Measurements from ENCODE around the gene SEC23A. TPM values are rescaled to one million over a fixed set of nuclear protein-coding genes. Genes with fewer than 3 reads are reported as not detected.

SEC23A gene
- total RNA-seq, 3 donors from 2014 or later (not counting 1 experiment from before 2014, with no cell fraction given) = 61.3 to 75.5 (median 67.8) TPM

- peaks cover 27 to 30% of the 10 kb centered on the region in 2 donors for H3K4me1 Mint-ChIP-seq
- H3K27ac Mint-ChIP-seq = peak overlapping the region in 1 of 2 donors; percentile 7
- no peaks in the 10 kb centered on the region for H3K9me3 Mint-ChIP-seq
- TF ChIP-seq, protein P1, sequence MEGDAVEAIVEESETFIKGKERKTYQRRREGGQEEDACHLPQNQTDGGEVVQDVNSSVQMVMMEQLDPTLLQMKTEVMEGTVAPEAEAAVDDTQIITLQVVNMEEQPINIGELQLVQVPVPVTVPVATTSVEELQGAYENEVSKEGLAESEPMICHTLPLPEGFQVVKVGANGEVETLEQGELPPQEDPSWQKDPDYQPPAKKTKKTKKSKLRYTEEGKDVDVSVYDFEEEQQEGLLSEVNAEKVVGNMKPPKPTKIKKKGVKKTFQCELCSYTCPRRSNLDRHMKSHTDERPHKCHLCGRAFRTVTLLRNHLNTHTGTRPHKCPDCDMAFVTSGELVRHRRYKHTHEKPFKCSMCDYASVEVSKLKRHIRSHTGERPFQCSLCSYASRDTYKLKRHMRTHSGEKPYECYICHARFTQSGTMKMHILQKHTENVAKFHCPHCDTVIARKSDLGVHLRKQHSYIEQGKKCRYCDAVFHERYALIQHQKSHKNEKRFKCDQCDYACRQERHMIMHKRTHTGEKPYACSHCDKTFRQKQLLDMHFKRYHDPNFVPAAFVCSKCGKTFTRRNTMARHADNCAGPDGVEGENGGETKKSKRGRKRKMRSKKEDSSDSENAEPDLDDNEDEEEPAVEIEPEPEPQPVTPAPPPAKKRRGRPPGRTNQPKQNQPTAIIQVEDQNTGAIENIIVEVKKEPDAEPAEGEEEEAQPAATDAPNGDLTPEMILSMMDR (IDR thresholded peaks at IDR 0.05) = no peak
- H3K27me3 ChIP-seq (ENCODE audit: control insufficient read depth, insufficient read depth, low read length) = no peaks in the 10 kb centered on the region
- peaks cover 3% of the 10 kb centered on the region for H3K4me1 ChIP-seq (ENCODE audit: control insufficient read depth, insufficient read depth, low read length)
- no peak overlapping the region for H3K27ac ChIP-seq (ENCODE audit: low read length)
- H3K27me3 Mint-ChIP-seq (ENCODE audit: low read depth in 2 of 2) = no peaks in the 10 kb centered on the region
- no peaks in the 10 kb centered on the region for H3K36me3 ChIP-seq (ENCODE audit: control insufficient read depth, insufficient read depth, low read length)
- intact Hi-C loops (cut with micrococcal nuclease) = no loop called here
- H3K36me3 Mint-ChIP-seq = no peaks in the 10 kb centered on the region
- no peak for DNase-seq
- no peaks in the 10 kb centered on the region for H3K9me3 ChIP-seq (ENCODE audit: control insufficient read depth, insufficient read depth, low read length)
- no peak for ATAC-seq
- H3K4me3 Mint-ChIP-seq = no peak overlapping the region
- H3K4me3 ChIP-seq (ENCODE audit: low read length) = no peak overlapping the region
- 60% methylated on average over 4 of the region's 4 CpGs for WGBS (ENCODE audit: insufficient coverage)
Measured at GRCh38 chr14:38992067-38992844, 110.8 kb downstream of the SEC23A start.

DNA sequence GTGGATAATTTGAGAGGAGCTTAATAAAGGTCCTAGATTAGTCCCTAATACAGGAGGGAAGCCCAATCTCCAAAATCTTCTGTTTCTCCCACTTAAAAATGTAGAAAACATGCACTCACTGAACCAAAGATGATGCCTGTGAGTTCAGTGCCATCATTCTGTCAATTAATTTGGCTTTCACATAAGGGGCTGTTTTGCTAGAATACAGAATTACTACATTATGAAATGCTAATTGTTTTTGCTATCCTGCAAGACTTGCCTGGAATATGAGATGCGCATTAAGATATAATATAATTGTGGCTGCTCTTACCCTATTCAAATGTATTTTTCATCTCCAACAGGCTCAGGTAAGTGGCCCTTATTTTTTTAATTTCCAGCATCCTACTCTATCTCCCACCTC, 111.7 kb downstream of the SEC23A start:
- DNase-seq (no peak), ATAC-seq (no peak)
- Histone ChIP-seq H3K27me3 (ENCODE audit: control insufficient read depth, insufficient read depth, low read length) (no peaks in the 10 kb centered on the region), H3K9me3 (ENCODE audit: control insufficient read depth, insufficient read depth, low read length) (no peaks in the 10 kb centered on the region), H3K4me3 (ENCODE audit: low read length) (no peak overlapping the region), H3K27ac (ENCODE audit: low read length) (no peak overlapping the region), H3K4me1 (ENCODE audit: control insufficient read depth, insufficient read depth, low read length) (peaks cover 3% of the 10 kb centered on the region), H3K36me3 (ENCODE audit: control insufficient read depth, insufficient read depth, low read length) (no peaks in the 10 kb centered on the region)
- TF ChIP-seq, protein P1 (IDR thresholded peaks at IDR 0.05) = no peak
- H3K36me3 Mint-ChIP-seq = no peaks in the 10 kb centered on the region
- H3K27me3 Mint-ChIP-seq (ENCODE audit: low read depth in 2 of 2) = no peaks in the 10 kb centered on the region
- peaks cover 27 to 30% of the 10 kb centered on the region in 2 donors for H3K4me1 Mint-ChIP-seq
- H3K27ac Mint-ChIP-seq = no peak overlapping the region
- WGBS (ENCODE audit: insufficient coverage) = 100% methylated on average over 1 of the region's 1 CpG
- H3K9me3 Mint-ChIP-seq = no peaks in the 10 kb centered on the region
- intact Hi-C loops (cut with micrococcal nuclease) = no loop called here
- H3K4me3 Mint-ChIP-seq = no peak overlapping the region

DNA sequence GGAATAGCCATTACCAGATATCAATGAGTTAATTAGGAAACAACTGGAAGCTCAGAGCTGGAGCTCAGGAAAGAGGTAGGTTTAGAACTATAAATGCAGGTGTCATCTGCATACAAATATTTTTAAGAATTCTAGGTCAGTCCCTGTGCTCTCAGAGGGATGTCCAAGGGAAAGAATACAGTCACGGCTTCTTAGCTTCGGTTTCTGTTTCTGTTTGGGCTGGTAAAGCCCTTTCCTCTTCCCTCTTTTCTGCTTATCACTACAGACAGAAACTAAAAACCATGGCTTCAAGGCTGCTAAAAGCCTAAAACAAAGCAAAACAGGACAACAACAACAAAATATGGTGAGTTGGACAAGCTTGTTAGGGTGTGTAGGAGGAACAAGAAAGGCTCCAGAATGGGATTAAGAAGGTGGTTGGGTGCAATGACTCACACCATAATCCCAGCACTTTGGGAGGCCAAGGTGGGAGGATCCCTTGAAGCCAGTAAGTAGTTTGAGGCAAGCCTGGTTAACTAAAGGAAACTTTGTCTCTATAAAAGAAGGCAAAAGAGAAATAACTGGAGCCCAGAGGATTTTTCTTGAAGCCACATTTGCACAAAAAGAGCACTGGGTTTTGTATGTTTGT, 113.0 kb downstream of the SEC23A start:
- peak overlapping the region; percentile 3 to 24 for H3K27ac Mint-ChIP-seq
- WGBS (ENCODE audit: insufficient coverage) = 0% methylated on average over 2 of the region's 2 CpGs
- no peak overlapping the region for H3K27ac ChIP-seq (ENCODE audit: low read length)
- H3K9me3 ChIP-seq (ENCODE audit: control insufficient read depth, insufficient read depth, low read length) = no peaks in the 10 kb centered on the region
- TF ChIP-seq, protein P1 (IDR thresholded peaks at IDR 0.05) = no peak
- ATAC-seq (peak; percentile 38 to 69 (median 53)), DNase-seq (peak in 1 of 2 donors; percentile 3)
- H3K9me3 Mint-ChIP-seq = no peaks in the 10 kb centered on the region
- no peaks in the 10 kb centered on the region for H3K27me3 ChIP-seq (ENCODE audit: control insufficient read depth, insufficient read depth, low read length)
- peaks cover 27 to 30% of the 10 kb centered on the region in 2 donors for H3K4me1 Mint-ChIP-seq
- no peak overlapping the region for H3K4me3 ChIP-seq (ENCODE audit: low read length)
- H3K36me3 ChIP-seq (ENCODE audit: control insufficient read depth, insufficient read depth, low read length) = no peaks in the 10 kb centered on the region
- intact Hi-C loops (cut with micrococcal nuclease) = no loop called here
- H3K4me1 ChIP-seq (ENCODE audit: control insufficient read depth, insufficient read depth, low read length) = peaks cover 3% of the 10 kb centered on the region
- no peaks in the 10 kb centered on the region for H3K36me3 Mint-ChIP-seq
- H3K4me3 Mint-ChIP-seq = peak overlapping the region; percentile 43
- H3K27me3 Mint-ChIP-seq (ENCODE audit: low read depth in 2 of 2) = no peaks in the 10 kb centered on the region

Data from natural killer cell (primary cell).